Stimulated activated CD8-positive, alpha-beta memory T cell treated with anti-CD3 and anti-CD28 coated beads, Interleukin-2, amount 100 ng/mL, for 48 hours (primary cell): Measurements from ENCODE around the gene ZNF474.

Experiments
- DNase-seq, 2 donors: peaks; one replicate each; pipeline ENCODE4 v3.0.0-alpha.2; 2020; ENCODE audit warnings: low read depth in 2 of 2

ZNF474 gene

GRCh38 chr5:122118356-122118948 lies 10.9 kb upstream of the ZNF474 start:
- no peak for DNase-seq

GRCh38 chr5:122119205-122119604 lies 10.1 kb upstream of the ZNF474 start:
- no peak for DNase-seq

- no peak for DNase-seq
These were observed 8.9 kb upstream of the ZNF474 start for GRCh38 chr5:122120493-122120892.

- DNase-seq: no peak
These were observed 8.4 kb upstream of the ZNF474 start for GRCh38 chr5:122120957-122121356.

- no peak for DNase-seq
These were observed 7.6 kb upstream of the ZNF474 start for GRCh38 chr5:122121479-122122465.

- DNase-seq: no peak
These were observed 4.6 kb upstream of the ZNF474 start for GRCh38 chr5:122124766-122125165.

GRCh38 chr5:122126177-122126755 lies 3.1 kb upstream of the ZNF474 start:
- DNase-seq: no peak

- DNase-seq: no peak
These were observed 2.5 kb upstream of the ZNF474 start for GRCh38 chr5:122126756-122127321.

GRCh38 chr5:122130152-122130551 lies 806 bp downstream of the ZNF474 start:
- DNase-seq: no peak

- DNase-seq: no peak
These were observed 8.4 kb downstream of the ZNF474 start for GRCh38 chr5:122137702-122138101.

- DNase-seq: no peak
These were observed 9.0 kb downstream of the ZNF474 start for GRCh38 chr5:122138356-122138755.

GRCh38 chr5:122140900-122141299 lies 11.6 kb downstream of the ZNF474 start:
- no peak for DNase-seq

- DNase-seq: no peak
These were observed 12.4 kb downstream of the ZNF474 start for GRCh38 chr5:122141751-122142150.

GRCh38 chr5:122142480-122143164 lies 13.3 kb downstream of the ZNF474 start:
- DNase-seq: no peak

GRCh38 chr5:122144236-122144635 lies 14.9 kb downstream of the ZNF474 start:
- DNase-seq: no peak

- no peak for DNase-seq
These were observed 16.6 kb downstream of the ZNF474 start for GRCh38 chr5:122145906-122146305.

- DNase-seq: no peak
These were observed 20.2 kb downstream of the ZNF474 start for GRCh38 chr5:122149321-122150090.

GRCh38 chr5:122150215-122150614 lies 20.9 kb downstream of the ZNF474 start:
- no peak for DNase-seq

- no peak for DNase-seq
These were observed 22.3 kb downstream of the ZNF474 start for GRCh38 chr5:122151640-122152039.

GRCh38 chr5:122152266-122152900 lies 23.0 kb downstream of the ZNF474 start:
- no peak for DNase-seq

GRCh38 chr5:122153230-122153629 lies 23.9 kb downstream of the ZNF474 start:
- DNase-seq: no peak
